Measurements from ENCODE around the gene DGKI.
A peak's percentile ranks its signal among the peaks of the same experiment; 100 is the strongest.
"Not testable (repeated sequence)": the region's sequence is repeated elsewhere in the genome, so short reads cannot be mapped to it uniquely, and the experiment has no call there.

The DGKI gene

DNA sequence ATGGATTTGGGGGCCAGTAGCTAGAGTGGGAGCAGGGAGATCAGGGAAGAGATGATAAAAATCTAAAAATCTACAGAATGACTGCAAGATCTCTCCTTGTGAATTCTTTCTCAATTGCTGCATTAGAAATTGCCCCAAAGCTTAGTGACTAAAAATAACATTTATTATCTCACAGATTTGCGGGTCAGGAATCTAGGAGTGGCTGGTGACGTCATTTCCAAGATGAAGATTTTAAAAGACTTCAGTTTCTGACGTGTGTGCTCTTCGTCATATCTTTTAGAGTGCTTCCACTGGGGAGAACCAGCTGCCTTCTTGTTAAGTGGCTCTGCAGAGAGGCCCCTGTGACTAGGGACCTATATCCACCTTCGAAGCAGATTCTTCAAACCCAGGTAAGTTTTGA, 112.6 kb downstream of the DGKI start:
- no peak for DNase-seq (ENCODE audit: low read depth)

DNA sequence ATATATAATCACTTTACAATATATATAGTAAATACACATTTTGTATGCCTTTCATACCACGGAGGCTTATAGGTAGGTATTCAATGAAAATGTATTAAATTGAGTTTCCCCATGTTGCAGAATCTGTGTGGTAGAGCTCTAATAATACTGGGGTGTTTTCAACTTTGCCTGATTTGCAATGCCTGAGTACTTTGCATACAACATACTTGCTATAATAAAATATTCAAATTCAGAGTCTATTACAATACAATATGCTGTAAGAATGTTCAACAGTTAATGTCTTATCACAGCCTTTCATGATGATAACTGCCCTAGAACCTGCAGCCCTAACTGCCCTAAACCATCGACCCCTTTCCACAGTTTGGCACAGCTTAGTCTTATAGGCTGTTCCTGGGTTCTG, 114.6 kb downstream of the DGKI start:
- no peak for DNase-seq (ENCODE audit: low read depth)

DNA sequence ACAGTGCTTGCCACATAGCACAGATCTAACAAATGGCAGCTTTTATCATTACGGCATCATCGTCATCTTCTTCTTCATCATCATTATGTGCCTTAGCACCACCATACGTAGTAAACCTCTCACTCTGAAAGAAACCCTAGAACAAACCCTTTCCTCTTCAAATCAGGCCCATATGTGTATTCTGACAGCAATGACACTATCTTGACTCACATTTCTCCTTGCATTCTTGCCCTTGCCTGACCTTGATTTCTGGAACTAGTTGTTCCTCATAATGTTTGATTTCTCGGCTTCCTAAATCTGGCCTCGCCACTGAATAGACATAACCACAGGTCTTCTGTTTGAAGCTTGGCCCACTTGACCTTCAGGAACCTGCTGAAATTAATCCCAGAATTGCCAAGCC, 115.3 kb downstream of the DGKI start:
- DNase-seq (ENCODE audit: low read depth), result no peak

DNA sequence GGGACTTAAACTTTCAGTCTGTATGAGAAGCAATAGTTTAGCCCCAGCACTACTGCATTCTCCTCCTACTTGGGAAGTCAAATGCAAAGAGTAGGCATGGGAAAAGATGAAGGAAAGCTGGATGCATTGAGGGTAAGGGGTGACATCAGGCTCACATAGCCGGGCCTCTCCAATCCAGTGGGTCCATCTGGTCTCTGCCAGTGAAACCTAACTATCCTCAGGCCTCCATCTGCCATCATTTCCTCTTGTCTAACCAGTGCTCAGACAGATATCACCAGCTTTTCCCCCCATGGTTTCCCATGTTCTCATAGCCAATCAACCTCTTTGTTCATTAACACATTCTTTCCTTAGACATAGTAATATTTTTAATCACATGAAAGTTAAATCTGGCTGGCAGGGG, 118.3 kb downstream of the DGKI start:
- no peak for DNase-seq (ENCODE audit: low read depth)

DNA sequence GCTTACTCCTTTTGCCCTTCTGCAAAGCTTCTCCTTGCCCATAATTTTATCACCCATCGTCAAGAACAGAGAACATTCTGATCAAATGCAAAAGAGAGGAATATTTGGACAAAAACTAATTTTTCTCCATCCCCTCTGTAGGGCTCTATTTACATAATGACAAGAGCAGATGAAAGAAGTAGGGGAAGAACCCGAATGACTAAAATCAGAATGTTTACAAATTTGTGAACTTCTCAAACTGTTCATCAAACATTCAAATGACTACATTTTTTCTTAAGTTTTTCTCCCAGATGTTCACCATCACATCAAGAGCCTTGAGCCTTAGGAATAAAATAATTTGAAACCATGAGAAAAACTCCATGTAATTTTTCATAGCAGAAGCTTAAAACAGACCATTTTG, 119.4 kb downstream of the DGKI start:
- no peak for DNase-seq (ENCODE audit: low read depth)

DNA sequence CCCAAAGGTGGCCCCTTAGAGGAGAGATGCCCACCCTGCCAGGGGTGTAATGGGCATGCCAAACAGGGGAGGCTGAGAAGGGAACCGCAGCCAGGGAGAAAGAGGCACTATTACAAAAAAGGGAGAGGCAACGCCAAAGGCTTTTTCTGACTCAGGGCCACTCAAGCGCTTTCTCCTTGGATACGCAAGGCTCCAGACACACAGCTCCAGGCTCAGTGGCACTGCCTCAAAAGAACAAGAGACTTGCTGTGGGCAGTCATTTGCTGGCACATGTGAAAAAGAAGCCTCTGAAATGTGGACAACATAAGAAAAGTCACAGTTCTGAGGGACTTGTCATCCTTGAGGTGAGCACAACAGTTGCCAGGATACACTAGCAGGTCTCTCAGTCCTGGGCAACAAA, 128.4 kb downstream of the DGKI start:
- no peak for DNase-seq (ENCODE audit: low read depth)

DNA sequence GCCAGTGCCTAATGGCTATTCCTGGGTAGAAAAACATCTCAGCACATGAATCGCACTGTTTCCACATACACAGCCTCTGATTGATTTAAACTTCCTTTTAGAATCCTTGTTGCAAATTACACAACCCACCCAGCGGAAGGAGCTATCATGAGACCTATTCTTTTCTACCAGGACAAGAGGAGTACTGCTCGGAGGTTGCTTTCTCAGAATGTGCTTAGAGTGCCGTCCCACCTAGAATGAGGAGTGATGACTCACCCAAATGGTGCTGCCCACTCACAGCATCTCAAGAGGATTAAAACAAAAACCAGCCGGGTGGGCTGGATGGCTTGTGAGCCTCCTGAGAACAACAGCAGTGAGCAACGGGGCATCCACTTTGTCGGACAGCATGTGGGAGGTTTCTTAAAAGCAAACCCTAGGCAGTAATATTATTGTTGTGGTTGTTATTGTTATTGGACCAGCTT, 128.9 kb downstream of the DGKI start:
- peak; percentile 32 for DNase-seq (ENCODE audit: low read depth)

DNA sequence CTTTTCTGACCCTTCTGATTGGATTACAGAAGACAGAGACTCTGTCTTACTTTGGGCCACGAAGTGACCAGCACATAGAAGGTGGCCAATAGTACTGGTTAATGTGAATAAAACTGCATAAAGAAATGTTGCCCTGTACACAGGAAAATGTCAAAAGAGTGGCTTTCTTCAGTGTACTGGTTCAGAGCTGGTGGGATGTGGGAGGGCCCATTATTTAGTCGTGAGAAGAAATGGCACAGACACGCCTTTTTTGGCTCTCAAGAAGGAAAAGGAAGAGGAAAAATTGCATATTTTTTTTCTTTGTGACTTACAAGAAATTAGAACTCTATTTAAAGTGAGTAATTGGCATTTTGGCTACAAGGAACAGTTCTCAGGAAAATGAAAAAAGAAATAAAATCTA, 129.7 kb downstream of the DGKI start:
- no peak for DNase-seq (ENCODE audit: low read depth)

DNA sequence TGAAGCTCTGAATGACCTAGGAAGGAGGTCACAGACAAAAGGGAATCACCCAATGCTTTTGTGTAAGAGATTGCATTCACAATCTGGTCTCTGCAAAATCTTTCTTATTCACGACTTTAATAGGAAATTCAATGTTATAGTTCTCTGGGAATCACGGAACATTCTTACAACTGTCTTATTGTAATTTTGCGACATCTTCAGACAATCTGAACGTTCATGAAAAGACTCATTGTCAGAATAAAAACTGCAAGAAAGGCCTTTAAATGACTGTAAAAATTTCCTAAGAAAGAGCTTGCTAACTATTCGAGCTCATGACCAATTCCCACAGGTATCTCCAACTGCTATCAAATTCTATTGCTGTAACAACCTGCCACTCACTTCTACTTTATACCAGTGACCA, 130.7 kb downstream of the DGKI start:
- no peak for DNase-seq (ENCODE audit: low read depth)

DNA sequence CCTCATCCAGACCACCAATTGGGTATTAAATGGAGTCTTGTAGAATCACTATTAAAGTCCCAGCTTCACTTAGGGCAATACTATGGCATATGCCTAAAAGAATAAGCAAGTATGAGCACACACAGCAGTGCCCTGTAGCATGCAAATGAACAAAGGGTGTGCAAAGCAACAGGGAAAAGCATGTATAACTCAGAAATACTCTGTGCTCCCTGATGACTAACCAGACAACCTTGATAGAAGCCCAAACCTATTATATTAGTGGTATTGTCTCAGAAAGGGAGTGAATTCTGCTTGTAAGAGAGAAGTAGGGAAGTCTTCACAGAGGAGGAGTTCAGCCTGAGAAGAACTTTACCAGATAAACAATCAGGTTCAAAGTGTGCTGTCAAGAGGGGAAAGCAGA, 131.2 kb downstream of the DGKI start:
- DNase-seq (ENCODE audit: low read depth), result peak; percentile 13

DNA sequence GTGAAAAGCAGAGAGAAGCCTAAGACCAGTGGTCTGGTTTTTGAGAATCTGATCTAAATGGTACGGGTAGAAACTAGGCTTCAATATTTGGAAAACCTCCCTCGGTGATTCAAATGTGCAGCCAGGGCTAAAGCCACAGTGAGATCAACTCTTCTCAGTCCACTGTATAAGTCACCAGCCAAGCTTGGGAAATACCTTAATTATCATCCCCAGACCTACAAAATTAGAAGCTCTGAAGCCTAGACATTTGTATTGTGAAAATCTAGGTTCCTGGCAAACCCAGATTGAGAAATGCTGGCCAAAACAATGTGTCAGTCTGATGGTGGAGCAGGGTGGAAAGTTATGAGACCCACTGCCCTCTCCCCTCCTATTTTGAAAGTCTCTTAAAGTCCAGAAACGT, 131.7 kb downstream of the DGKI start:
- DNase-seq (ENCODE audit: low read depth), result peak; percentile 44

DNA sequence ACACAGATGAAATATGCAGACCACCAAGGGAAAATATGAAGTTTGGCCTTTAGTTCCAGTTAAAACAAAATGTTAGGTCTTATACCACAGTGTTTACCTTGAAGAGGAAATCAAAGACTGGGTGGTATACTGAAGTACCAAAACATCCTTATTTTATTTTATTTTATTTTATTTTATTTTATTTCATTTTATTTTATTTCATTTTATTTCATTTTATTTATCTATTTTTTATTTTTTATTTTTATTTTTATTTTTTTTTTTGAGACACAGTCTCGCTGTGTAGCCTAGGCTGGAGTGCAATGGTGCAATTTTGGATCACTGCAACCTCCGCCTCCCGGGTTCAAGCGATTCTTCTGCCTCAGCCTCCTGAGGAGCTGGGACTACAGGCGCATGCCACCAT, 140.4 kb downstream of the DGKI start:
- DNase-seq (ENCODE audit: low read depth), result not testable (repeated sequence)

DNA sequence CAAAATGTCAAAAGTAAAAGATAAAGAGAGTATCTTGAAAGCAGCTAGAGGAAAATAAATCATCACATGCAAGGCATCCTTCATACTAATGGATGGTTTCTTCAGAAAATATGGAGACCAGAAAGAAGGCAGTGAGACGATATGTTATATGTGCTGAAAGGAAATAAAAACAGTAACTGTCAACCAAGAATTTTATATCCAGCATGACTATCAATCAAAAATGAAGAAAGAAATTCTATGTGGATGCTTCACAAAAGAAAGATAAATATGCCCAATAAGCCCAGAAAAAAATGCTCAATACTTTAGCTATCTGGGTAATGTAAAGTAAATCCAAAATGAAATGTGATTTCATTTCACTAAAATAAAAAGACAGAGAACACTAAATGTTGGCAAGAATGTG, 142.1 kb downstream of the DGKI start:
- DNase-seq (ENCODE audit: low read depth), result no peak

DNA sequence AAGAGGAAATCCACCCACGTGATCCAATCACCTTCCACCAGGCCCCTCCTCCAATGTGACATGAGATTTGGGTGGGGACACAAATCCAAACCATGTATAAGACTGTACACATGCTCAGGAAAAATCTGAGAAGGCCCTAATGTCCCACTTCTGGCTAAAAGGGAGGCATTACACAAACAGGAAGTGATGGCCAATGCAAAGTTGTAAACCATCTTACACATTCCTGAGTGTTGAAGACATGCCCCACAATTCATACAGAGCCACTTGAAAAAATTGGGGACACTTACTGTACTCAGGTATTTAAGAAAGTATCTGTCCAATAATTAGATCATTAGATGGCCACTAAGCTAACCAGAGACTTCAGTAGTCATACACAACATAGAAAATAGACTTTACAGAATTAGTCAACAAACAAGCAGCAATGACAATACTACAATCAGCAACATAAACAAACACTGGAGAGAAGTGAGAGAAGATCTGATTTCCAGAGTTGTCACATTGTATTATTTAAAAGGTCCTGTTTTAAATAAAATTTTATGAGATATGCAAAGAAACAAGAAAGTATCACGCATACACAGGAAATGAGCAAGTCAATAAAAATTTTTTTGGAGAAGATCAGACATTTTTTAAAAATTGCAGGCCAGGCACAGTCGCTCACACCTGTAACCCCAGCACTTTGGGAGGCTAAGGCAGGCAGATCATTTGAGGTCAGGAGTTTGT, 143.3 kb downstream of the DGKI start:
- DNase-seq (ENCODE audit: low read depth), result no peak

DNA sequence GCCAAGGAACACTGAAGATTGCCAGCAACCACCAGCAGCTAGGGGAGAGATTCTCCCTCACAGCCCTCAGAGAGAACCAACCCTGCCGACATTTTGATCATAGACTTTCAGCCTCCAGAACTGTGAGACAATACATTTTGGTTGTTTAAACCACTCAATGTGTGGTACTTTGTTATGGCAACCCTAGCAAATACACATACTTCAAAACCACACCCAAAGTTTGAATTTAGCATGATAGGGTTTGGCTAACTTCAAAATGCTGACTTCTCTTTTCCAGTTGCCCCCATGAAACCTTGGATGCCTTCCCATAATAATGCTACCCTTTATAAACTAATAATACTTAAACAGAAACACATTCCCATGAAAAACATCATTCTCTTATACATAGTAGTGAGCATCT, 149.8 kb downstream of the DGKI start:
- DNase-seq (ENCODE audit: low read depth), result peak; percentile 50

DNA sequence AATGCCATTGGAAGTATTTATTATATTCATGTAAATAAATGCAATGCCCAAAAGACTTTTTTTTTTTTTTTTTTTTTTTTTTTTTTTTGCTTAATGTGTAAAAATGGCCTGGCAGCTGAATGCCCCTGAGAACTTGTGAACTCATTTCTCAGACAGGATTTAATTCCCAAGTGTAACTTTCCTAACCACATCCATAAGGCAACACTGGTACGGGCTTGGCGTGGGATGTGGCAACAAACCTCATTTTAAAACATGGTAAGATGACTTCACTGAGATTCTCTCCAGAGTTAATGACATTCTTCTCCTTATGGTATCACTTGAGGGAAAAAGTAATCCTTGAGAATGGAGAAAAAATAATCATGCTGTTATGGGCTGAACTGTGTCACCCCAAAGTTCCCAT, 150.4 kb downstream of the DGKI start:
- DNase-seq (ENCODE audit: low read depth), result peak; percentile 77

DNA sequence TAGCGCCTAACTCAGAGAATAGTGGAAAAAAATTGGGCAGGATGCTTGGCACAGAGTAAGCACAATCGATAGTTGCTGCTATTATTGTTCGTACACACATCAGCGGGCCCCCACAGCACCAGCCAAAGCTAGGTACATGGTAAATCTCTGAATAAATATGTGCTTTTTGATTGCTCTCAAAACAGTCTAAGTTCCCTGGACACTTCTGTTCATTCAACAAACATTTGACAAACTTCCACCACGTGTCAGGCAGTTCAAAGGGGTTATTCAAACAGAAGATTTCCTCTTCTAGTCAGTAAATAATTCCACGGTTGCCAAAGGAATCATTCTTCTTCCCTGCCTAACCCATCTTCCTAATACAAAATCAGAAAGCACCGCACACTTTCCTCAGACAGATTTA, 150.8 kb downstream of the DGKI start:
- DNase-seq (ENCODE audit: low read depth), result no peak

DNA sequence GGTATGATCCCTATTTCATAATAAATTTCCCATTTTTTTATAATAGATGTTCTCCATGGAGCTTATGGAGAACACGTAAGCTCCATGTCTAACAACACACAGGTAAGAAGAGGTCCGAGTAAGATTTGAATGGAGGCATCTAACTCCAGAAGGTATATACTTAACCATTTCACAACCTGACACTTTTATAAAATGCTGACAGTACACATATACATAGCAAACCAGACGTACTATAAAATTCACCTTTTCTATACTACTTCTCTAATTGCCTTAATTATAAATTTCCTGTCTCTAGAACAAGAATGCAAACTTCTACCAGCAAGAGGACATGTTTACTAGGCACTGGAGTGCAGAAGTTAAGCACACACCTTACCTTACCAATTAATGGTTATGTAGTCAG, 151.3 kb downstream of the DGKI start:
- DNase-seq (ENCODE audit: low read depth), result no peak

DNA sequence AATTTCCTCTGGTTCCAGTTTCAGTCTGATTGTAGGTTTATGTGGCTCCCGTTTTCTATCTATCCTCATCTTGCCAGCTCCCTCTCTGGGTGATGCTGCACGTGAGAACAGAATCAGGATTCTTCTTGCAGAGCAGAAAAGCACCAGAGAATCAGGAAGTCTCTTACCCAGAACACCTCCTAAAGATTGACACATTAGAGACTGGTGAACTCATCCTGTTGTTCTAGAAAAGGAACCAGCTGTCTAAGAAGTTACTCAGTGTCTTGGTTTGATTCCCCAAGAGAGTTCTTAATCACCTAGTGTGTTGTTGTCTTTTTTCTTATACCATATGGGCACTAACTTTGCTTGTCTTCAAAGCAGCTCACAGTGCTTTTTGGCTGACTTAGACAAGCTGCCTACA, 152.4 kb downstream of the DGKI start:
- no peak for DNase-seq (ENCODE audit: low read depth)

DNA sequence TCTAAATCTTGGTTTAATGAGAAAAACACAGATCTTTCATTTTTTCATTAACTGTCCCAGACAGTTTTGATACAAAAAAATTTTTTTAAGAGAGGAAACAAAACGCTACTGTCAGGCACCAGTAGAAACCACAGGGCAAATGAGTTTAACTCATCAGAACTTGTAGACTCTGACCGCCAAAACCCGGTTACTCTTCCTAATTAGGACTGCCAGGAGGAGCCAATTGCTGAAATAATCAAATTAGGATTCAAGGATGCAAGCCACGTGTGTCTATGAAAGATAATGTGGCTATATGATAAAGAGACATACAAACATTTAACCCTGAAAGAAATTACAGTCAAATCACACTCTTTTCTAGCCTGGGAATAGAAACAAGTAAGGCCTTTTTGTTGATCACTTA, 154.4 kb downstream of the DGKI start:
- no peak for DNase-seq (ENCODE audit: low read depth)

DNA sequence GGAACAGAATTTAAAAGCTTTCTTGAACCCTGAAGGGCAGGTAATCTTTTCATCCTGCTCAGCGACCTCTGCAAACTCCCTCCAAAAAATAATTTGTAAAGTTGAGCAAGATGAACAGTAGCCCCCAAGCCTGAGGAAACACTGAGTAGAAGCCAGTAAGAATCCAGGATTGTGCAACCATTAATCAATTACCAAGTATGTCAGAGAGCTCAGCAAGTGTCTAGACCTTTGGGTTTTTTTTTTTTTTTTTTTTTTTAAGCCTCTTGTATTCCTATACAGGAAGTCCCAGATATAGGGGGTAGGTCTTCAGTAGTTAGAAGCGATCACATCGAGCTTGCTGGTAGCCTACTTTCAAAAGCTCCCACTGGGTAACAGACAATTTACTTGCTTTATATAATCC, 155.2 kb downstream of the DGKI start:
- no peak for DNase-seq (ENCODE audit: low read depth)

DNA sequence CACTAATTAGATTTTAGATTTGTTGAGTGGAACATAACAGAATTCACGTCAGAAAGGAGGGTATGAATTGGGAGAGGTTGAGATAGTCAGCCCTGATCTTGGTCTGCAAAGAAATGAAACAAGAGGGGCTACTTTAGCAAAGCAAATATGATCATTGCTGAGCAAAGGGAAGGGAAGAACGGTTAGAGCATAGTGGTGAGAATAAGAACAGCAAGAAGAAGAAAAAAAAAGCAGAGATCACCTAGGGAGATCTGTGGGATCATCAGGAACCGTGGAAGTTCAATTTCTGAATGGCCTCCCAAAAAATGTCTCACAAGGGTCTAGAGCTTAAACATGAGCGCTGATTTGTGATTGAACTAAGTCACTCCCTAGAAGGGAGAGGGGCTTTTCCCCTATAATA, 156.1 kb downstream of the DGKI start:
- DNase-seq (ENCODE audit: low read depth), result no peak

DNA sequence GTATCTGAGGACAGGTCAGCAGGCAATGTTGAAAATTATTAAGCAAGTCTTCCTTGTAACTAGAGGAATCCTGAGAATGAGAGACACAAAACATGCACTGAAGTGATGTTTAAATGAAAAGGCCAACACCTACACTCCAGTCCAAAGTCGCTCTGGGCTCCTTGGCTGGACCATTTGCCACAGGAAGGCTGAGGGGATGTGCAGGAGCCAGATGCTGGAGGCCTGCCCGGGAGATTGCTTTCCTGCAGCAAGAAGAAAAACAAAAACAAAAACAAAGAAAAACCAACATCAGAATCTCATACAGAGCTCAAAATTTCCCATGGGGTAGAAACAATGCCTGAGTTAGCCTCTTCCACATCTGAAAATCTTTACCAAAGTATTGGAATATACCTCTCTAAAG, 157.0 kb downstream of the DGKI start:
- DNase-seq (ENCODE audit: low read depth), result no peak

DNA sequence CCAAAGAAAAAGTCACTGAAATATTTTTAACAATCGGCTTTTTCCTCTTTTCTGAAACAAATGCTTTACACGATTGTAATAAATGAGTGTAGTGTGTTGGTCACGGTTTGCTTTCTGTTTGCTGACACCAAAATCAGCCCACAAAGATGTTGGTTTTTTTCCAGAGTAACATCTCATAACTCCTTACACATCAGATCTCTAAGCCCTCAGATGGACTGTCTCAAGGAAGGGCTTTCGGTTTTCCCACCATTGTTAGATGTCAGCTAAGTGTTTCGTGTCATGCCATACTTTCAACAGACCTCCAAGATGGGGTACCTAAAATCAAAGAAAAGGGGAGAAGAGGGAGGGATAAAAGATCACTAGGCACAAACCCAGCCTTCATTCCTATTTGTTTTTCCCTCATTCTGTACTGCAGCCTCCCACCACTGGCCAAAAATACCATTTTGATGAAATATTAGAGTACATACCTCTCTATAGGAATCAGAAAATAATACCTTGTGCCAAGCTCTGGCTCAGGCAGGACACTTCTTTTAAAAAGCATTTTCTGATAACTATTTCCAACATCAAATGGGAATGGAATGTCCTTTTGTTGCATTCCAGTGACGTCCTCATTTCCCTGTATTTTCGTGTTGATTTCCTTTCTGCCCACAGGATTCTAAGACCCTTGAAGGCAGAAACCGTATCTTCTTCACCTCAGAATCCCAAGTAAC, 159.1 kb downstream of the DGKI start:
- DNase-seq (ENCODE audit: low read depth), result no peak

All from stromal cell of bone marrow (primary cell).